Activated CD4-positive, alpha-beta T cell treated with anti-CD3 and anti-CD28 coated beads, Interleukin-2, amount 10 ng/mL, durations not matched to agents 7 days and 5 days (primary cell): Measurements from ENCODE around the gene CDKL4. TPM values are rescaled to one million over a fixed set of nuclear protein-coding genes. Genes with fewer than 3 reads are reported as not detected.

Experiments used
- CTCF ChIA-PET: fragments of 350-600 bp; sonication (Branson Sonifier 250); formaldehyde crosslinking; loops from one replicate; lab custom pipeline; 2021; ENCODE audit warnings: antibody characterized with exemption; lab: Charles Lee
- POLR2A ChIA-PET: fragments of 350-600 bp; sonication (Branson Sonifier 250); formaldehyde crosslinking; loops from one replicate; lab custom pipeline; 2021; ENCODE audit warnings: antibody characterized with exemption; lab: Charles Lee
- DNase-seq: peaks from one replicate; pipeline ENCODE4 v3.0.0-alpha.2; 2020
- H3K27ac Mint-ChIP-seq: one replicate; pipeline ENCODE4 v1.8.0; 2021; ENCODE audit warnings: mild to moderate bottlenecking, moderate library complexity, mixed read lengths
- H3K27me3 Mint-ChIP-seq: one replicate; pipeline ENCODE4 v1.8.0; 2021; ENCODE audit warnings: mixed read lengths
- H3K36me3 Mint-ChIP-seq: one replicate; pipeline ENCODE4 v1.8.0; 2021; ENCODE audit warnings: low read depth, mixed read lengths
- H3K4me1 Mint-ChIP-seq: one replicate; pipeline ENCODE4 v1.8.0; 2021; ENCODE audit warnings: mixed read lengths
- H3K4me3 Mint-ChIP-seq: one replicate; pipeline ENCODE4 v1.8.0; 2021; ENCODE audit warnings: mild to moderate bottlenecking, moderate library complexity, mixed read lengths
- H3K9me3 Mint-ChIP-seq: one replicate; pipeline ENCODE4 v1.8.0; 2021; ENCODE audit warnings: mixed read lengths
- total RNA-seq, 2 experiments: library from RNA; stranded (reverse); gene quantifications; one replicate each; pipeline ENCODE4 v1.2.3, GENCODE V29; 2021

The CDKL4 gene
- total RNA-seq = under 1 TPM; 0.32 to 0.50 TPM

DNA sequence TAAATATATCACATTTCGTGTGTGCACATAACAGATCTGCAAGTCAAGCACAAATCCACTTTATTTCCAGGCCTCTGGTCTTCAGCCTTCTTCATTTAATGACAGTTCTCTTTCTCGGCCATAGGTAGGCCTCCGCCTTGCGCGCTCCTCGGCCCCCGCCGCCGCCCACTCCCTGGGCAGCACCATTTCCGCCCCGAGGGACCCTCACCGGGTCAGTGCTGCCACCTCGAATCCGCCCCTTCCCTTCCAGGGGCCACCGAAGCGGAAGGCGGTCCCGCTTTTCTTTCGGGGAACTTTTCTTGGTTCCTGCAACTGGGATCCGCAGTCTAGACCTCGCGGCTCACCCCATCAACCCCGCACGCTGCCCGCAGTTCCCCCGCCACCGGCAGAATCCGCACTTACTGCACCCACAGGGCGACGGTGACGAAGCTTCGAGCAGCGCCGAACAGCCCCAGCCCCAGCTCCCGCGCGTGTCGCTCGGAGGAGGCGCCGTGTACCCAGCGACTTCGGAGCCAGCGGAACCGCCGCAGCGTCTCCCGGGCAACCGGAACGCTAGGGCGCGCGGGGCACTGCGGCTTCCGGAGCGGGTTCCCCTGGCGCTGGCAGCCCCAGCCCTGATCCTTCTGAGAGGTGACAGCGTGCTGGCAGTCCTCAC is at the start of gene CDKL4:
Gene CDKL4 (minus strand): TSS at position 502 of the 655 bp plus-strand sequence.
- Mint-ChIP-seq H3K36me3 (peaks cover under 1% of the 10 kb centered on the region), H3K9me3 (no peaks in the 10 kb centered on the region), H3K27me3 (peaks cover 4% of the 10 kb centered on the region), H3K27ac (peak within 1 kb of the TSS; percentile 46), H3K4me3 (peak within 1 kb of the TSS; percentile 62), H3K4me1 (peaks cover 32% of the 10 kb centered on the region)
- peak; percentile 60 for DNase-seq
- ChIA-PET CTCF (no interaction called here), POLR2A (no interaction called here)

DNA sequence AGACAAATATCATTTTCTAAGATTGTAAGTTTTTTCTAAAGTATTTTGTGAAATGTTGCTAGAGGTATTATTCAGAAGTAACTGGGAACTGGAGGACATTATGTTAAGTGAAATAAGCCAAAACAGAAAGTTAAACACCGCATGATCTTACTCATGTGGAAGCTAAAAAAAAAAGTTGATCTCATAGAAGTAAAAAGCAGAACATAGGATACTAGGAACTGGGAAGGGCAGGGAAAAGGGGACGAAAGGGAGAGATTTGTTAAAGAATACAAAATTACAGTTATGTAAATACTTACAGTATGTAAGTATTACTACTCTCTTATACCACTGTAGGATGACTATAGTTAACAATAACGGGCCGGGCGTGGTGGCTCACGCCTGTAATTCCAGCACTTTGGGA is 46.7 kb upstream of the CDKL4 start:
- Mint-ChIP-seq H3K4me1 (no peaks in the 10 kb centered on the region), H3K27me3 (no peaks in the 10 kb centered on the region), H3K27ac (no peak overlapping the region), H3K9me3 (no peaks in the 10 kb centered on the region), H3K4me3 (no peak overlapping the region), H3K36me3 (peaks cover 6% of the 10 kb centered on the region)
- ChIA-PET CTCF (no interaction called here), POLR2A (no interaction called here)
- no peak for DNase-seq

DNA sequence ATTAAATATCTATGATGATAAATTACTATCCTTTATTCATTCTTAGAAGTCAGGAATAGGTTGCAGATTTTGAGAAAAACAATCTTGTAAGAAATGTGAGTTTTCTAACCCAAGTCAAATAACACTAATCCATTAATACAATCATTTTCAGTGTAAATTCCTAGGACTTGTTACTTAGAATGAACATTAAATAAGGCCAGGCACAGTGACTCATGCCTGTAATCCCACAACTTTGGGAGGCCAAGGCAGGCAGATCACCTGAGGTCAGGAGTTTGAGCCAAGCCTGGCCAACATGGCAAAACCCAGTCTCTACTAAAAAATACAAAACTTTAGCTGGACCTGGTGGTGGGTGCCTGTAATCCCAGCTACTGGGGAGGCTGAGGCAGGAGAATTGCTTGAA is 45.8 kb upstream of the CDKL4 start:
- CTCF ChIA-PET = no interaction called here

DNA sequence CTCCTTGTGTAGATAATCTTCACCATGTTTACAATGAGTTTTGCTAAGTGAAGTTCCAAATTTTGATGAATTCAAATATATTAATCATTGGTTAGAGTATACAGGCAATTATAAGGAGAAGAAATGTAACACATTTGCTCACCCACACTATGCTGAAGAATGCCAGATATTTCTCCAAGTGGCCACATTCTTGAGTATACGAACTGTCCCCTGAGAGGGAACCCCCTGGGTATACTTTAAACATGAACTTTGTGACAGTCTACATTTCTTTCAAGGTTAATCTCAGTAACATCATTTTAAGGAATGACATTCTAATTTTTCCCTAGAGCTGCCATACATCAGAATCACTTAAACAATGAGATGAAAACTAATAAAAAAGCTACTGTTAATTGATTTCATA is 39.8 kb upstream of the CDKL4 start:
- ChIA-PET CTCF (interaction anchor here (1.1 kb wide), 1 partner anchor 68 kb away, joined by 3 read pairs; no protein-coding TSS in a partner anchor), POLR2A (no interaction called here)
- Mint-ChIP-seq H3K9me3 (no peaks in the 10 kb centered on the region), H3K4me3 (no peak overlapping the region), H3K27ac (no peak overlapping the region), H3K36me3 (peaks cover 1% of the 10 kb centered on the region), H3K27me3 (no peaks in the 10 kb centered on the region), H3K4me1 (no peaks in the 10 kb centered on the region)
- DNase-seq = no peak

More for the DNA sequence above, 45.8 kb upstream of the CDKL4 start:
- H3K4me3 Mint-ChIP-seq = no peak overlapping the region
- no peak for DNase-seq
- no peaks in the 10 kb centered on the region for H3K9me3 Mint-ChIP-seq
- no peaks in the 10 kb centered on the region for H3K4me1 Mint-ChIP-seq
- POLR2A ChIA-PET = no interaction called here
- H3K36me3 Mint-ChIP-seq = peaks cover 6% of the 10 kb centered on the region
- H3K27ac Mint-ChIP-seq = no peak overlapping the region
- H3K27me3 Mint-ChIP-seq = no peaks in the 10 kb centered on the region

DNA sequence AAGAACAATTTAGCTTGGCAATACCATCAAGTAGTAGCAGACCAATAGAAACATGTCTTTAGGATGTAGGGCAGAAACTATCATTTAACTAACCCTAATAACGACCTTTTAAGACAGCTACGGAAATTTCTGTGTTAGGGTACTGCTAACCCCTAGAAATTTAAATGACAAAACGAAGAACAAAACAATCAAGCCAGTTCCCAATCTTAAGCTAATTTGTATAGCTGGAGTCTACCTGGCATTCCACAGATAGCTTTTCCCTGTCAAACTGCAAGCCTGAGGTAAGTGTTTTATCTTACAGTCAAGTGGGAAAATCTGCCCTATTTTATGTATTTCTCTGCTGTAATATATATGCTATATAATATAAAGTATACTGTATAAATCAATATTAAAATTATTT is 37.6 kb upstream of the CDKL4 start:
- peaks cover 7% of the 10 kb centered on the region for H3K36me3 Mint-ChIP-seq
- H3K27ac Mint-ChIP-seq = no peak overlapping the region
- H3K4me1 Mint-ChIP-seq = no peaks in the 10 kb centered on the region
- no peak for DNase-seq
- no peaks in the 10 kb centered on the region for H3K27me3 Mint-ChIP-seq
- H3K4me3 Mint-ChIP-seq = no peak overlapping the region
- ChIA-PET POLR2A (no interaction called here), CTCF (interaction anchor here (1.1 kb wide), 1 partner anchor 107 kb away, joined by 3 read pairs; no protein-coding TSS in a partner anchor)
- H3K9me3 Mint-ChIP-seq = no peaks in the 10 kb centered on the region

DNA sequence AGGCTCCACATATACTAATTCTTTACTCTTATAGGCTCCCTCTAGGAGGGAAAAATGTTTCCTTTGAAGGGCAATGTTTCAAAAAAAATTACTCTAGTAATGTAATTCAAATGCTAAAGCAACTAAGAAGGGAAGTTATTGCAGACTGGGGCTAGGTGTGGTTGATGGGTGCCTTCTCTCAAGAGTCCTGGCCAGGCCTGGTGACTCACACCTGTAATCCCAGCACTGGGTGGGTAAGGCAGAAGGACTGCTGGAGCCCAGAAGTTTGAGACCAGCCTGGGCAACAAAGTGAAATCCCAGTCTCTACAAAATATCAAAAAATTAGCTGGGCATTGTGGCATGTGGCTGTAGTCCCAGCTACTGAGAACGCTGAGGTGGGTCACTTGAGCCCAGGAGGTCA is 31.2 kb upstream of the CDKL4 start:
- Mint-ChIP-seq H3K9me3 (no peaks in the 10 kb centered on the region), H3K27ac (no peak overlapping the region), H3K36me3 (peaks cover 7% of the 10 kb centered on the region), H3K4me3 (no peak overlapping the region), H3K27me3 (no peaks in the 10 kb centered on the region), H3K4me1 (no peaks in the 10 kb centered on the region)
- no peak for DNase-seq
- POLR2A ChIA-PET = no interaction called here
- CTCF ChIA-PET = interaction anchor here (0.7 kb wide), 1 partner anchor 16 kb away, joined by 3 read pairs; no protein-coding TSS in a partner anchor

DNA sequence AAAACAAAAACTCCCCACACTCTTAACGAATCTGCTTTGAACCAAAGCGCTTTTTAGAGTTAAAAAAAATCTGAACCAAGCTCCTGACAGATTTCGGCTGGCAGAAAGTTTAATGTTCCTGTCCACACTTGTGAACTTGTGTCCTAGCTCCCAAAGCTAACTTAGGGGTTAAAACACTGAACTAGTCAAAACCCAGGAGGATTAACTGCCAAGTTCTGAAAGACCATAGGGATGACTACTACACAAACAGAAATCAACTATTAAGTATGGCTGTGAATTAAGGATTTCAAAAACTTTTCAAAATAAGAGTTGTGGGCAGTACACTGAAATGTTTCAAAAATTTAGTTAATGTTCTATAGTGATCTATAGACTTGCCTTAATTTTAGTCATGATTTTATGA is 26.2 kb upstream of the CDKL4 start:
- H3K36me3 Mint-ChIP-seq = peaks cover 6% of the 10 kb centered on the region
- H3K9me3 Mint-ChIP-seq = no peaks in the 10 kb centered on the region
- no peak overlapping the region for H3K27ac Mint-ChIP-seq
- H3K4me1 Mint-ChIP-seq = peaks cover 16% of the 10 kb centered on the region
- H3K4me3 Mint-ChIP-seq = no peak overlapping the region
- POLR2A ChIA-PET = no interaction called here
- CTCF ChIA-PET = interaction anchor here (0.6 kb wide), 1 partner anchor 17 kb away, joined by 3 read pairs; no protein-coding TSS in a partner anchor
- no peak for DNase-seq
- H3K27me3 Mint-ChIP-seq = no peaks in the 10 kb centered on the region

DNA sequence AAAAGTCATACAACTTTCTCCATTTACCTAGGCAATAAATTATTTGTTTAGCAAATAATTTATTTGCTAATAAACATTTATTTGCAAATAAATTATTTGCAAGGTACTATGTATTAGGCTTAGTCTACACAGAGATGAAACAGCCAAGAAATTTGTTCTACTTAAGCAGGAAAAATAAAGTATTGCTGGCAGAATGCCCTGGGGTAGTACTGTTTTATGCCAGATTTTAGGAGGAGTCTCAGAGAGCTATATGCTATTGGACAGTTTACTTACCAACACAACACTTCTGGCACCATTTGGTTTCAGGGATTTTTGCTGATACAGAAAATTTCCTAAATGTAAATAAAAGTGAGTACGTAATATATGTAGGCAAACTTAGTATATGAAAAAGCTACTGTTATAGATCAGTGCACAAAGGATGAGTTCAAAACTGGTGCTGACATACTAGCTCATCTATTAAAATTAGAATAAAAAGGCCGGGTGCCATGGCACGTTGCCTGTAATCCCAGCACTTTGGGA is 23.2 kb upstream of the CDKL4 start:
- POLR2A ChIA-PET = no interaction called here
- Mint-ChIP-seq H3K4me1 (peaks cover 21% of the 10 kb centered on the region), H3K9me3 (no peaks in the 10 kb centered on the region), H3K4me3 (no peak overlapping the region), H3K27me3 (no peaks in the 10 kb centered on the region), H3K27ac (no peak overlapping the region), H3K36me3 (peaks cover 10% of the 10 kb centered on the region)
- CTCF ChIA-PET = interaction anchor here (1.0 kb wide), 1 partner anchor 1151 kb away, joined by 3 read pairs; no protein-coding TSS in a partner anchor
- no peak for DNase-seq

DNA sequence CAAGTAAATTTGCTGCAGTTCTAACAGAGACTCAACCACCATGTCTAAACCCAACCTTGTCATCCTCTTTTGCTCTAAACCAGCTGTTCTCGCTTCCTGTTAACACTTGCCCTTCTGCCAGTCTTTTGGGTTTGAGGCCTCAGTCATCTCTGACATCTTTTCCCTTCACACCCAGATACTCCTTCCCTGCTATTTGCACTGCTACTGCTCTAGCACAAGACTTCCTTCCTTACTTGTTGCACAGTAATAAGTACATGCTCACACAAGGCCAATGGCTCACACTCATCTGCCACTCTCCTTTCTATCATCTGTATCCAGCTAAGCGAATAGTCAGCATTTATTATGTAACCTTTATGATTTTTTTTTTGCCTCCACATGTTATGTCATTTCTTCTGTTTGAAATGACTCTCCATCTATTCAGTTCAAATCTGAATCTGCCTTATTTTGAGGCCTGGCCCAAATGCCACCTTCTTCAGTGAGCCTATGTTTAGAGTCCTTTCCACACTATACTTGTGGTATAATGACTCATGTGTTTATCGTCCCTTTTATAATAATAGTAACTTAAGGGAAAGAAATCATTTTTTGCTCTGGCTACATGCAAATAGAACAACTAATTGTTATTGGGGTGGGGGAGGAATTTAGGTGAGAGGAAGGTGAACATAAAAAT is 22.5 kb upstream of the CDKL4 start:
- no peak overlapping the region for H3K4me3 Mint-ChIP-seq
- no peak for DNase-seq
- H3K9me3 Mint-ChIP-seq = no peaks in the 10 kb centered on the region
- H3K27me3 Mint-ChIP-seq = no peaks in the 10 kb centered on the region
- ChIA-PET CTCF (interaction anchor here (0.6 to 1.0 kb wide), 3 partner anchors 11 to 1150 kb away, joined by 3 read pairs; no protein-coding TSS in a partner anchor), POLR2A (no interaction called here)
- H3K36me3 Mint-ChIP-seq = peaks cover 10% of the 10 kb centered on the region
- no peak overlapping the region for H3K27ac Mint-ChIP-seq
- peaks cover 21% of the 10 kb centered on the region for H3K4me1 Mint-ChIP-seq

DNA sequence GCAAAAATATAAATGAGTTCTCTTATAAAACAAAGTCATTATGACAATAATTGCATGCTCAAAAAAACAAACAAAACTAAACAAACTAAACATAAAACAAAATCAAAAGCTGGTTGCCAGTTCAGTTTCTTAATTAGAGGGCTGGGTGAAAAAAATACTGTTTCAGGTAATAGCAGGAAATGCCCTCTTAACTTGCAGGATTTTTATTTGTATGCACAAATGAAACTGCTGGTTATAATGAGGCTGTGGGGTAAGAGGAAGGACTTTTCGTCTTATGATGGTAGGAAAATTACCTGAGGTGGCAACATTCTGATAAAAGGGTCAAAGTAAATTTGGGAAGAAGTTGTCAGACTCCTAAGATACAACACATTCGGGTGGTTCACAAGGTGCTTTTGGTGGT is 21.5 kb upstream of the CDKL4 start:
- Mint-ChIP-seq H3K4me1 (peaks cover 21% of the 10 kb centered on the region), H3K27me3 (no peaks in the 10 kb centered on the region), H3K36me3 (peaks cover 13% of the 10 kb centered on the region), H3K4me3 (no peak overlapping the region), H3K9me3 (no peaks in the 10 kb centered on the region), H3K27ac (no peak overlapping the region)
- ChIA-PET POLR2A (no interaction called here), CTCF (no interaction called here)
- DNase-seq = no peak

DNA sequence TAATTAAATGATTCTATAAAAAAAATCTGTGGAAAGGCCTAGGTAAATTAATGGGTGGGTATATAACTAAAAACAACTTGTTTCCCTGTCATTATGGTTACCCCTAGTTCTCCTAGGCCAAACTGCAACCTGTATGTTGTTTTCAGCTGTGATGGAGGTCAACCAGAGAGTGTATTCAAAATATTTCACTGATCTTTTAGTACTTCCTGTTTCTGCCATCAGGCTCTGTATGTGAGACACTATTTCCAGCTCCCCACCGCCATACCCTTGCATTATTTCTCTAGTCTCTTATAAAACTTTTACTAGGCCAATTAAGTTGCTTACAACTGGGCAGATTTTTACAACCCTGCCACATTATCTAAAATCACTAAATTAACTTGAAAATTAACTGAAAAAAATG is 21.0 kb upstream of the CDKL4 start:
- POLR2A ChIA-PET = no interaction called here
- H3K27ac Mint-ChIP-seq = no peak overlapping the region

DNA sequence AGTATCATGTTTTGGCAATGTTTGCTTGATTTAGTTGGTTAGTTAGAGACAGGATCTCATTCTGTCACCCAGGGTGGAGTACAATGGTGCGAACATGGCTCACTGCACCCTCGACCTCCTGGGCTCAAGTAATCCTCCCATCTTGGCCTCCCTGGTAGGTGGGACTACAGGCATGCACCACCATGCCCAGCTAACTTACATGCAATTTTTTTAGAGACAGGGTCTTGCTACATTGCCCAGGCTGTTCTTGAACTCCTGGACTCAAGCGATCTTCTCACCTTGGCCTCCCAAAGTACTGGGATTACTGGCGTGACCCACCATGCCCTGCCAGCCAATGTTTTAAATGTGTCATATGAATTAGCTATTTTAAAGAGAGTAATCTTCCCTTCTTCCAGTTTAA is 16.3 kb upstream of the CDKL4 start:
- Mint-ChIP-seq H3K36me3 (peaks cover 19% of the 10 kb centered on the region), H3K27ac (no peak overlapping the region), H3K4me3 (no peak overlapping the region), H3K4me1 (peaks cover 7% of the 10 kb centered on the region), H3K9me3 (no peaks in the 10 kb centered on the region), H3K27me3 (no peaks in the 10 kb centered on the region)
- POLR2A ChIA-PET = no interaction called here
- CTCF ChIA-PET = no interaction called here
- no peak for DNase-seq

More for the DNA sequence above, 21.0 kb upstream of the CDKL4 start:
- no peak for DNase-seq
- Mint-ChIP-seq H3K9me3 (no peaks in the 10 kb centered on the region), H3K36me3 (peaks cover 16% of the 10 kb centered on the region), H3K4me3 (no peak overlapping the region), H3K4me1 (peaks cover 21% of the 10 kb centered on the region), H3K27me3 (no peaks in the 10 kb centered on the region)
- CTCF ChIA-PET = no interaction called here

DNA sequence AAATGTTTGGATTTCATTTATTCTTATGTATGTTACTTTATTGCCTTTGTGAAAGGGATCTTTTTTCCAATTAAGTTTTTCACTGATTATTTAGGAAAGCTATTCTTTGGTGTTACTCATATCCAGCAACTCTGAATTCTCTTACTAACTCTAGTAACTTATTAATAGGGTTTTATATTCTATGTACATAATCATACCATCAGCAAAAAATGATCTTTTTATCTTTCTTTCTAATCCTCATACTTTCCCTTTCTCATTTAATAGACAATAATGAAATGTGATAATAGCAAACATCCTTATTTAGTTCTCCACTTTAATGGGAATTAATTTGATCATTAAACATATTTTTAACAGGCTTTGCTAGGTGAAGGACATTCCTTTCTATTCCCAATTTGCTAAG is 12.3 kb upstream of the CDKL4 start:
- ChIA-PET POLR2A (no interaction called here), CTCF (no interaction called here)
- H3K27ac Mint-ChIP-seq = no peak overlapping the region
- no peaks in the 10 kb centered on the region for H3K27me3 Mint-ChIP-seq
- peaks cover 29% of the 10 kb centered on the region for H3K36me3 Mint-ChIP-seq
- H3K9me3 Mint-ChIP-seq = peaks cover 5% of the 10 kb centered on the region
- H3K4me1 Mint-ChIP-seq = no peaks in the 10 kb centered on the region
- no peak for DNase-seq
- H3K4me3 Mint-ChIP-seq = no peak overlapping the region
